Heart left ventricle (tissue), 13 donors: ENCODE measurements around the gene PHF3.

Source experiments
- POLR2A ChIP-seq, 2 donors: fragments of 450-650 bp; IDR thresholded peaks; one replicate each; pipeline ENCODE4 v1.6.1; 2017; ENCODE audit warnings: antibody characterized with exemption in 2 of 2, mild to moderate bottlenecking in 2 of 2, moderate library complexity in 2 of 2
- TF ChIP-seq, protein P1 (sequence below), 12 donors: fragments of 200-600 bp; sonication (generic) in 4 of 12; IDR thresholded peaks; one replicate each; pipeline versions ENCODE4 v1.5.0 to v1.8.0; 2018 to 2022; ENCODE audit warnings: antibody characterized with exemption in 12 of 12, mild to moderate bottlenecking in 5 of 12
- donor health status: ischemic (EF 13 %, LVEDD 7.1; RV severe dilation, severe dysfunction).
- donor health status: DM: no; HTN: yes; CAD: no.
- donor health status: DM: no; HTN: no; CAD: no.
- donor health status: ischemic (EF 25% LVEDD 6.9; RV normal size, moderate dysfunction).
- donor health status: ischemic (EF 25% LVEDD 5.7; RV mildly dilated, moderate dysfunction).
- donor health status: ischemic (EF 35%, LVEDD 5.7; RV mildly dilated, moderate dysfunction).
- donor health status: nonischemic (EF 11% LVEDD 7.7; RV severe dilation, severe dysfunction).
- donor health status: DM: yes; HTN: yes; CAD: no.
- donor health status: PGD.
- donor health status: ischemic (EF 29% LVEDD 5.4; RV normal size, mild dysfunction).
- donor health status: nonischemic (EF 23%, LVEDD 6.1; RV moderate dilation, normal function).

GRCh38 chr6:63672582-63673129, 37.1 kb downstream of the PHF3 start:
- TF ChIP-seq, protein P1, sequence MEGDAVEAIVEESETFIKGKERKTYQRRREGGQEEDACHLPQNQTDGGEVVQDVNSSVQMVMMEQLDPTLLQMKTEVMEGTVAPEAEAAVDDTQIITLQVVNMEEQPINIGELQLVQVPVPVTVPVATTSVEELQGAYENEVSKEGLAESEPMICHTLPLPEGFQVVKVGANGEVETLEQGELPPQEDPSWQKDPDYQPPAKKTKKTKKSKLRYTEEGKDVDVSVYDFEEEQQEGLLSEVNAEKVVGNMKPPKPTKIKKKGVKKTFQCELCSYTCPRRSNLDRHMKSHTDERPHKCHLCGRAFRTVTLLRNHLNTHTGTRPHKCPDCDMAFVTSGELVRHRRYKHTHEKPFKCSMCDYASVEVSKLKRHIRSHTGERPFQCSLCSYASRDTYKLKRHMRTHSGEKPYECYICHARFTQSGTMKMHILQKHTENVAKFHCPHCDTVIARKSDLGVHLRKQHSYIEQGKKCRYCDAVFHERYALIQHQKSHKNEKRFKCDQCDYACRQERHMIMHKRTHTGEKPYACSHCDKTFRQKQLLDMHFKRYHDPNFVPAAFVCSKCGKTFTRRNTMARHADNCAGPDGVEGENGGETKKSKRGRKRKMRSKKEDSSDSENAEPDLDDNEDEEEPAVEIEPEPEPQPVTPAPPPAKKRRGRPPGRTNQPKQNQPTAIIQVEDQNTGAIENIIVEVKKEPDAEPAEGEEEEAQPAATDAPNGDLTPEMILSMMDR (IDR thresholded peaks at IDR 0.05), result no peak
- TF ChIP-seq POLR2A (IDR thresholded peaks at IDR 0.05), result no peak
